HG03066 (cell line): ENCODE results near the gene PPP2R2C.

Source experiments
- ATAC-seq: cut with Tn5 transposase; IDR thresholded peaks from one replicate; pipeline ENCODE4 v1.9.1; 2021; ENCODE audit warnings: low read depth; ENCODE audit not compliant: unreplicated experiment

PPP2R2C gene

DNA sequence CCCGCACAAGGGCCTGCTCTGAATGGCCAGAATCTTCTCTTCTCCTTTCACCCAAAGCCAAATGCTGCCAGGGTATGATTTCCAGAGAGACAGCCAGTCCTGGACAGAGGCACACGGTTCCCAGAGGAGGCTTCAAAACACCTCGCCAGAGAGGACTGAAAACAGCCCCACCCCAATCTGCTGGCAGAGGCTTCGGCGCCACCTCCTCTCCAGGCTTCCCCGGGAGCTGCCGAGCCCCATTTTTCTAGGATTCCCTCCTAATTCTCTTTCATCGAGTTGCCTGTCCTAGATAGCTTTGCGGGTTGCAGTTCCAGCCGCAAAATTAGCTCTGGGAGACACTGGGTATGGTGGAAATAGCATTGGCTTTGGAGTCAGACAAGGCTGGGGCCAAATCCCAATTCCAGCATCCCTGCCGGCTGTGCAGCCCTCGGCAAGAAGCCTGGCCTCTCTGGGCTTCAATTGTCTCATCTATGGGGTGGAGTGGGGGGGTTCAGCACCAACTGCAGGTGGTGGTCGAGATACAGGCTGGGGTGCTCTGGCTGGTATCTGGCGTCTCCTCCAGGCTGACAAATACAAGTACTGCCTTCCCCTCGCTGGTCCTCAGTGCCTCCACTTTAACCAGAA is 22.6 kb downstream of the PPP2R2C start:
- no peak for ATAC-seq

DNA sequence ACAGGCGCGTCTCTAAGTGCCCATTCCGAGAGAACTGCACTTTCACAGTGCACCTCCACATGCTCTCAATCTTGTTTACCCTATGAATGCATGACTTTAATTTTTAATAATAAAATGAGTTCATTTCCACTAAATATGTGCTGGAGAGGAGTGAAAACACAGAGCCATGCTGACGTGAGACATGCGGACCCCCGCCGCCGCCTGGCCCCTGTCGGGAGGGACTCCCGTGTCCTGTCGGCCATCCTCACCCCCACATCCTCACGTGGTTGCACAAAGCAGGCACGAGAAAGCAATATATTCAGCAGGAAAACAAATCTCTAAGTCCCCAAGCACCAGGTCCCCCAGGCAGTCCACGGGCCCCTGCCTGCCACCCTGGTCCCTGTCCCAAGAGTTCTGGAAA is 23.1 kb downstream of the PPP2R2C start:
- ATAC-seq: no peak

GRCh38 chr4:6448476-6449170 is 23.8 kb downstream of the PPP2R2C start:
- no peak for ATAC-seq

GRCh38 chr4:6447672-6448171 is 24.7 kb downstream of the PPP2R2C start:
- no peak for ATAC-seq

DNA sequence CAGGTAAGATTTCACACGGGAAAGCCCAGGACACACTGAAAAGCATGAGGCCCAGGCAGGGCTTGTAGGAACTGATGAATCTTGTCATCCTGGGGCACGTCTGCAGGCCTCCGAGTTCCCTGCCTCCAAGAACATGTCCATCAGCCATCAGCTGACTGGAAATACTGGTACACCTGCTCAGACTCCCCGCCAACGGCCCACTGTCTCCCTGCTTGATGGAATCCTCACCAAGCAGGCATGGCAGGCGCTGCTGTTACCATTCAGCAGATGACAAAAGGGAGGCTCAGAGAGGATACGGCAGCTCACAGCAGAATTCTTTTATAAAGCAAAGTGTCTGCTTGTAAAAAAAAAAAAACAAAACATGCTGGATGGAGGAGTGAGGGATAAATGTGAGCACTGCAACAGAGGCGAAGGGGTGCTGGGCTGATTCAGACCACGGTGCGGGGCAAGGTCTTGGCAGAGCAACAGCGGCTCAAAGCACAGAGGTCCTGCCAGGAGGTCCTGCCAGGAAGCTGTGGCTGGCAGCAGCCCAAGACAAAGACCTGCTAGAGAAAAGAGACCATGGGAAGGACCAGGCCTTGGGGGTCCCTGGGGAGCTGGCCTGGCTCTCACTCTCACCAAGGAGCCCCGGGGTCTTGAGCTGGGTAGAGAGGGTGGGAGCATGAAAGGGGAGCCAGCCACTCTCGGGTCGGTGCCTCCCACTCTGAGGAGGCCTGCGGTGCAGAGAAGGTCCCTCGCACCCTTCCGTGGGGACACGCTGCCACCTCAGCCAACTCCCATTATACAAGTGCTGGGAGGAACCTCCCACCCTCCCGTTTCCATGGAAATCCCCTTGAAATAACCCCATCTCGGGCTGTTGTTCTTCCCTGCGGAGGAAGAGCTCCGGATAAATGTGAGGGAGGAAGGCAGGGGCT is 25.6 kb downstream of the PPP2R2C start:
- ATAC-seq: no peak

GRCh38 chr4:6446130-6446482 is 26.3 kb downstream of the PPP2R2C start:
- no peak for ATAC-seq

DNA sequence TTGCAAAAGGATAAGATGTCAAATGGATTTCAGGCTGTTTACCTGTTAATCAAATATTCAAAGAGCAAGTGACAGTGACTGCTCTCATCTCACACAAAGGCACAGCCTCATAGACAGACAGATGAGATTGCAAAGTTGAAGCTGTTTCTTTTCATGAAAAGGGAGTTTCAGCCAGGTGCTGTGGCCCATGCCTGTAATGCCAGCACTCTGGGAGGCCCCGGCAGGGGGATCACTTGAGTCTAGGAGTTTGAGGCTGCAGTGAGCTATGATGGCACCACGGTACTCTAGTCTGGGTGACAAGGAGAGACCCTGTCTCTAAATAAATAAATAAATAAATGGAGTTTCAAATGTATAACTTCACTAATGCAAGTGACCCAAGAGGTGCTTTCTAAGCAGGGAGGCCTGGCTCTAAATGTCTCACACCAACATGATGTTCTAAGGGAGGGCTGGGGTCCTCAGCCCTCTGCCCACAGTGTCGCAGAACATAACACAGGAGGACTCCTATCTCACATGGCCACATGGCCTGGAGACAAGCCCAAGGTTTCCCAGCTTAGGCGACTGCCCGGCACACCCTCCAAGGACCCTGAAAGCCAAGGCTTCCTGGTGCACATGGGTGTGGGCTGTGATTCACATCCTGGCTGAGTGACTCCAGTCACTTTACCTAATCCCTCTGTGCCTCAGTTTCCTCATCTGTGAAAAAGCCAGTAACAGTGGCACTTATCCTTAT is 26.8 kb downstream of the PPP2R2C start:
- ATAC-seq: no peak

DNA sequence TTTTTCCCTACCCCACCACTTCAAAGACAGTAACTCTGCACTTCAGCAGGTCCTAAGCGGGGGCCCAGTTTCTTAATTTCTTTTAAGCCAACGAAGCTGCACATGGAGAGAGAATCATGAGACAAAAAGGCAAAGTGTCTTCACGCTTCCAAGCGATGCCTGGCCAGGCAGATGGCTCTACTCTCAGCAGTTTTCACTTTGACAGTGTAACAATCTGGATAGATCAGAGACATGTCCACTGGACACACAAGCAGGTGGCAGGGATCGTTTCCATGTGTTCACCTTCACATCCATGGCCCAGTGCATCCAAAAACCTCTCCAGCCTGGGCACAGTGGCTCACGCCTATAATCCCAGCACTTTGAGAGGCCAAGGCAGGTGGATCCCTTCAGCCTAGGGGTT is 27.8 kb downstream of the PPP2R2C start:
- ATAC-seq: no peak

GRCh38 chr4:6443035-6444023 is 29.1 kb downstream of the PPP2R2C start:
- no peak for ATAC-seq

GRCh38 chr4:6442555-6442954 is 29.9 kb downstream of the PPP2R2C start:
- ATAC-seq: no peak

- no peak for ATAC-seq
Observed at GRCh38 chr4:6441758-6442157, 30.7 kb downstream of the PPP2R2C start.

DNA sequence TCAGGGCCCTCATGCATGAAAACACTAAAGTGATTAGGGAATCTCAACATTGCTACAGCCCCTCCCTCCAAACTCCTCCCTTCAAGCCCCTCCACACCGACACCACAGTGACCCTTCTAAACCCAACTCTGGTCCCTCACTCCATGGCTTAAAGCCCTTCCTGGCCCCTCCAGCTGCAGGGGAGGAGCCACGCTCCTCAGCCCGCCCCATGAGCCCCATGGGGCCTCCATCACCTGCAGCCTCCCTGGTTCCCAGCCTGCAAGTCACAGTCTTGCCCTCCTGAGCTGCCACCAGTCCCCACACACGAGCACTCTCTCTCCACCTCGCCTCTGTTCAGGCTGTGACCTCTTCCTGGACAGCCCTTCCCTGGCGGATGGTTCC is 31.2 kb downstream of the PPP2R2C start:
- ATAC-seq: no peak

GRCh38 chr4:6440506-6441201 is 31.8 kb downstream of the PPP2R2C start:
- ATAC-seq: no peak

DNA sequence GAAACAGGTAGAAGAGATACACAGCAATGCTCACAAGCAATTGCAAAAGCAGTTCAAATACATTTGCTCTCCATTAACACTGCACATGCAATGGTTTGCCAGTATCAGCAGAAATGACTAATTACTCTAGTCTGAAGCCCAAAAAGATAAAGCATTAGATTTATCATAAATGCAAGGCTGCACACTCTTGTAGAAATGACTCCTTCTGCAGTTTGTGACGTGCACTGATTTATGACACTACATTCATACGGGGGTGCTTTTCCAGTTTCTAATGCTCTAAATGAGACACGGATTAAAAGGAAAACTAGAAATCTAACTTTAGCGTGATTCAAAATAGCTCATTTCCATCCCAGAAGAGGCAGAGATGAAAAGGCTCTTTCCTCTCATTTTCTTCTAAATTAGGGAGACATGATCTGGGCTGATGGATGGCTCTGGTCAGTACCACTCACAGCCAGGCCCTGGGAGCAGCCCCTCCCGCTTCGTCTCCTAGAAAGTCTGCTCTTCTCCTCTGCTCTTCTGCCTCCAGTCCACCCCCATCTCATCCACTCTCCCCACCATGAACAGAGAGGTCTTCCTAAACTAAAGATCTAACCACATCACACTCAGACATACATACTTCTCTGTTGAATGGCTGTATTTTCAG is 33.2 kb downstream of the PPP2R2C start:
- ATAC-seq: no peak

- ATAC-seq: no peak
Observed at GRCh38 chr4:6437826-6438238, 34.6 kb downstream of the PPP2R2C start.

DNA sequence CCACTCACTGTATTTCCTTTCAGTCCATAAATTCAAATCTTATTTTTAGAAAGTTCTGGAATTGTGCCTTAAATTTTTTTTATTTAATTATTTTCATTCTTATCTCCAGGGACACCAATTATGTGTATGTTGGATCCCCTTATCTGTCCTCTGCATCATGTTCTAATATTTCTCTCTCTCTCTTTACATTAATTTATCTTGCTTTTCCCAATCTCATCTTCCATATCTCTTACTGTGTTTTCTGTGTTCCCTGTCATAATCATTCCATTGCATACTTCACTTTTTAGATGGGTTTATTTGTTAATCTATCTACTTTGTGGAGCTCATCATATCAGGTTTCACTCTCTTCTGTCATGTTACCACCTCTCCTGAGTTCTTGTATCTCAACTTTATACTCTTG is 37.4 kb downstream of the PPP2R2C start:
- no peak for ATAC-seq

DNA sequence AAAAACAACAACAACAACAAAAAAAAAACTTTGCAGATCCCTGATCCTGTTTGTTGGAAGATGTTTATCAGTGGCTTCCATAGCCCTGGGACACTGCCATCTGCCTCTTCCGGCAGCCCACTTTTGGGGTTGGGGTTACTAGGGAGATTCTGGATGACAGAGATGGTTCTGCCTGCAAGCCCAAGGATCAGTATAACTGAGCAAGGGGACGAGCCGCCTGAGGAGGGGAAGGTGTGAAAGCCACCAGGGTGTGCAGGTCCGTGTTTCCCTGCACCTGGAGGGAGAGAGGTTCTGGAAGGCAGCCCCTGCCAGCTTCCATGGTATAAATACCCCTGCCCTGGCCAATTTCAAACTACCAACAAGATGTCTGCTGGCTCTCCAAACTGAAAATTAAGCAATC is 41.5 kb downstream of the PPP2R2C start:
- no peak for ATAC-seq

GRCh38 chr4:6427439-6428090 is 44.8 kb downstream of the PPP2R2C start:
- ATAC-seq: no peak
